ENCODE results near the gene GSN.

The GSN gene

GRCh38 chr9:121324316-121324715 is 56.4 kb downstream of the GSN start:
- Histone ChIP-seq H3K9ac (ENCODE audit: insufficient read length) (no peak overlapping the region), H3K9me3 (ENCODE audit: low read depth, low read length) (no peaks in the 10 kb centered on the region), H3K36me3 (ENCODE audit: insufficient read depth, low read length) (no peaks in the 10 kb centered on the region), H3K4me3 (no peak overlapping the region), H3K27ac (no peak overlapping the region)
- TF ChIP-seq EZH2 (IDR thresholded peaks at IDR 0.05) (no peak), FOXP2 (optimal IDR thresholded peaks at IDR 0.05; ENCODE audit: control extremely low read depth, extremely low read length, insufficient read depth) (no peak), POLR2AphosphoS5 (IDR thresholded peaks at IDR 0.05; ENCODE audit: borderline replicate concordance, low read depth, low read length) (no peak)
- no peak for DNase-seq (ENCODE audit: low read depth, low spot score)

- TF ChIP-seq POLR2AphosphoS5 (IDR thresholded peaks at IDR 0.05; ENCODE audit: borderline replicate concordance, low read depth, low read length), result no peak
- no peak for TF ChIP-seq EZH2 (IDR thresholded peaks at IDR 0.05)
- no peak for TF ChIP-seq FOXP2 (optimal IDR thresholded peaks at IDR 0.05; ENCODE audit: control extremely low read depth, extremely low read length, insufficient read depth)
- Histone ChIP-seq H3K27ac (no peak overlapping the region), H3K9me3 (ENCODE audit: low read depth, low read length) (no peaks in the 10 kb centered on the region), H3K4me3 (no peak overlapping the region), H3K9ac (ENCODE audit: insufficient read length) (no peak overlapping the region), H3K36me3 (ENCODE audit: insufficient read depth, low read length) (no peaks in the 10 kb centered on the region)
- no peak for DNase-seq (ENCODE audit: low read depth, low spot score)
Observed at GRCh38 chr9:121324755-121325154, 56.8 kb downstream of the GSN start.

GRCh38 chr9:121325387-121325786 is 57.4 kb downstream of the GSN start:
- no peak overlapping the region for H3K27ac ChIP-seq
- no peak overlapping the region for H3K4me3 ChIP-seq
- DNase-seq (ENCODE audit: low read depth, low spot score), result no peak
- TF ChIP-seq FOXP2 (optimal IDR thresholded peaks at IDR 0.05; ENCODE audit: control extremely low read depth, extremely low read length, insufficient read depth), result no peak
- TF ChIP-seq EZH2 (IDR thresholded peaks at IDR 0.05), result no peak
- TF ChIP-seq POLR2AphosphoS5 (IDR thresholded peaks at IDR 0.05; ENCODE audit: borderline replicate concordance, low read depth, low read length), result no peak
- H3K9me3 ChIP-seq (ENCODE audit: low read depth, low read length), result no peaks in the 10 kb centered on the region
- H3K36me3 ChIP-seq (ENCODE audit: insufficient read depth, low read length), result no peaks in the 10 kb centered on the region
- no peak overlapping the region for H3K9ac ChIP-seq (ENCODE audit: insufficient read length)

GRCh38 chr9:121326130-121326838 is 58.3 kb downstream of the GSN start:
- H3K4me3 ChIP-seq, result no peak overlapping the region
- H3K36me3 ChIP-seq (ENCODE audit: insufficient read depth, low read length), result no peaks in the 10 kb centered on the region
- DNase-seq (ENCODE audit: low read depth, low spot score), result no peak
- TF ChIP-seq POLR2AphosphoS5 (IDR thresholded peaks at IDR 0.05; ENCODE audit: borderline replicate concordance, low read depth, low read length), result no peak
- no peak for TF ChIP-seq EZH2 (IDR thresholded peaks at IDR 0.05)
- TF ChIP-seq FOXP2 (optimal IDR thresholded peaks at IDR 0.05; ENCODE audit: control extremely low read depth, extremely low read length, insufficient read depth), result no peak
- no peak overlapping the region for H3K27ac ChIP-seq
- no peak overlapping the region for H3K9ac ChIP-seq (ENCODE audit: insufficient read length)
- no peaks in the 10 kb centered on the region for H3K9me3 ChIP-seq (ENCODE audit: low read depth, low read length)

- H3K9me3 ChIP-seq (ENCODE audit: low read depth, low read length), result no peaks in the 10 kb centered on the region
- no peaks in the 10 kb centered on the region for H3K36me3 ChIP-seq (ENCODE audit: insufficient read depth, low read length)
- no peak for TF ChIP-seq POLR2AphosphoS5 (IDR thresholded peaks at IDR 0.05; ENCODE audit: borderline replicate concordance, low read depth, low read length)
- no peak for TF ChIP-seq FOXP2 (optimal IDR thresholded peaks at IDR 0.05; ENCODE audit: control extremely low read depth, extremely low read length, insufficient read depth)
- TF ChIP-seq EZH2 (IDR thresholded peaks at IDR 0.05), result no peak
- no peak overlapping the region for H3K4me3 ChIP-seq
- no peak for DNase-seq (ENCODE audit: low read depth, low spot score)
- H3K9ac ChIP-seq (ENCODE audit: insufficient read length), result no peak overlapping the region
- no peak overlapping the region for H3K27ac ChIP-seq
Observed at GRCh38 chr9:121326901-121327613, 59.1 kb downstream of the GSN start.

- Histone ChIP-seq H3K4me3 (no peak overlapping the region), H3K27ac (no peak overlapping the region), H3K36me3 (ENCODE audit: insufficient read depth, low read length) (no peaks in the 10 kb centered on the region), H3K9ac (ENCODE audit: insufficient read length) (no peak overlapping the region), H3K9me3 (ENCODE audit: low read depth, low read length) (no peaks in the 10 kb centered on the region)
- DNase-seq (ENCODE audit: low read depth, low spot score), result no peak
- TF ChIP-seq POLR2AphosphoS5 (IDR thresholded peaks at IDR 0.05; ENCODE audit: borderline replicate concordance, low read depth, low read length) (no peak), EZH2 (IDR thresholded peaks at IDR 0.05) (no peak), FOXP2 (optimal IDR thresholded peaks at IDR 0.05; ENCODE audit: control extremely low read depth, extremely low read length, insufficient read depth) (no peak)
Observed at GRCh38 chr9:121328476-121328875, 60.5 kb downstream of the GSN start.

- TF ChIP-seq POLR2AphosphoS5 (IDR thresholded peaks at IDR 0.05; ENCODE audit: borderline replicate concordance, low read depth, low read length) (no peak), EZH2 (IDR thresholded peaks at IDR 0.05) (no peak), FOXP2 (optimal IDR thresholded peaks at IDR 0.05; ENCODE audit: control extremely low read depth, extremely low read length, insufficient read depth) (no peak)
- Histone ChIP-seq H3K9ac (ENCODE audit: insufficient read length) (no peak overlapping the region), H3K36me3 (ENCODE audit: insufficient read depth, low read length) (no peaks in the 10 kb centered on the region), H3K27ac (no peak overlapping the region), H3K4me3 (no peak overlapping the region), H3K9me3 (ENCODE audit: low read depth, low read length) (no peaks in the 10 kb centered on the region)
- no peak for DNase-seq (ENCODE audit: low read depth, low spot score)
Observed at GRCh38 chr9:121328876-121329681, 61.1 kb downstream of the GSN start.

- Histone ChIP-seq H3K4me3 (no peak overlapping the region), H3K9me3 (ENCODE audit: low read depth, low read length) (no peaks in the 10 kb centered on the region), H3K36me3 (ENCODE audit: insufficient read depth, low read length) (no peaks in the 10 kb centered on the region), H3K27ac (no peak overlapping the region), H3K9ac (ENCODE audit: insufficient read length) (no peak overlapping the region)
- TF ChIP-seq POLR2AphosphoS5 (IDR thresholded peaks at IDR 0.05; ENCODE audit: borderline replicate concordance, low read depth, low read length) (no peak), FOXP2 (optimal IDR thresholded peaks at IDR 0.05; ENCODE audit: control extremely low read depth, extremely low read length, insufficient read depth) (no peak), EZH2 (IDR thresholded peaks at IDR 0.05) (no peak)
- DNase-seq (ENCODE audit: low read depth, low spot score), result no peak
Observed at GRCh38 chr9:121331549-121331948, 63.6 kb downstream of the GSN start.
